GM18508 (cell line): ENCODE measurements around the gene GPR183.

Source experiments
- ATAC-seq: cut with Tn5 transposase; IDR thresholded peaks from one replicate; pipeline ENCODE4 v1.9.1; 2021; ENCODE audit warnings: moderate number of reproducible peaks; ENCODE audit not compliant: insufficient read depth, unreplicated experiment

GPR183 gene

GRCh38 chr13:99297331-99297730 is 9.9 kb downstream of the GPR183 start:
- no peak for ATAC-seq

GRCh38 chr13:99296398-99296797 is 10.8 kb downstream of the GPR183 start:
- ATAC-seq, result peak; percentile 46

GRCh38 chr13:99295488-99296252 is 11.5 kb downstream of the GPR183 start:
- no peak for ATAC-seq

GRCh38 chr13:99294958-99295357 is 12.2 kb downstream of the GPR183 start:
- ATAC-seq, result no peak

GRCh38 chr13:99294198-99294597 is 13.0 kb downstream of the GPR183 start:
- ATAC-seq, result no peak

GRCh38 chr13:99293178-99293577 is 14.0 kb downstream of the GPR183 start:
- ATAC-seq, result no peak

- ATAC-seq, result no peak
Measured at GRCh38 chr13:99290894-99291293, 16.3 kb downstream of the GPR183 start.

- ATAC-seq, result no peak
Measured at GRCh38 chr13:99289674-99290337, 17.4 kb downstream of the GPR183 start.

GRCh38 chr13:99289271-99289670 is 17.9 kb downstream of the GPR183 start:
- ATAC-seq, result no peak

GRCh38 chr13:99288089-99288488 is 19.1 kb downstream of the GPR183 start:
- ATAC-seq, result peak; percentile 74

- ATAC-seq, result no peak
Measured at GRCh38 chr13:99287551-99287950, 19.6 kb downstream of the GPR183 start.

- no peak for ATAC-seq
Measured at GRCh38 chr13:99285432-99286182, 21.6 kb downstream of the GPR183 start.

GRCh38 chr13:99282264-99283231 is 24.7 kb downstream of the GPR183 start:
- peak; percentile 39 for ATAC-seq

GRCh38 chr13:99281811-99282263 is 25.4 kb downstream of the GPR183 start:
- peak; percentile 45 for ATAC-seq

- ATAC-seq, result no peak
Measured at GRCh38 chr13:99280166-99280565, 27.0 kb downstream of the GPR183 start.

GRCh38 chr13:99279637-99280036 is 27.6 kb downstream of the GPR183 start:
- ATAC-seq, result no peak

GRCh38 chr13:99278843-99279242 is 28.4 kb downstream of the GPR183 start:
- ATAC-seq, result no peak

GRCh38 chr13:99278200-99278599 is 29.0 kb downstream of the GPR183 start:
- no peak for ATAC-seq

GRCh38 chr13:99277629-99278028 is 29.6 kb downstream of the GPR183 start:
- ATAC-seq, result no peak

GRCh38 chr13:99276706-99277105 is 30.5 kb downstream of the GPR183 start:
- ATAC-seq, result no peak
